ENCODE measurements around the gene PGLYRP3.

Gene PGLYRP3

DNA sequence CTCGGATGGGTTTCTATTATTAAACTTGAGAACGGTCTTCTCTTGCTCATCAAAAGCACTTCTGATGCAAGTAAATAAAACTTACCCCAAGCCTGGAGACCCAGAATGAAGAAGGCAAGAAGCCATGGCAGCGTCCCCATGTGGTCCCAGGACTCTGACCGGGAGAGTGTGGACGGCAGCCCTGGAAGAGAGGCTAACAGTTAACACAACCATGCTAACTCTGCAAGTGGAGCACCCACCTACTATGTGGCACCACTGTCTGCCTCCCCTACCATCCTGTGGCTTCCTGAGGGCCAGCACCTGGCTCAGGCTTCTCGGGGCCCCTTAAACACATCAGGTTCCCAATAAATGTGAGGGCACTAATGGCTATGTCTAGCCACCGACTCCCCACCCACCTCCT, 2.2 kb downstream of the PGLYRP3 start:
- DNase-seq, result no peak

DNA sequence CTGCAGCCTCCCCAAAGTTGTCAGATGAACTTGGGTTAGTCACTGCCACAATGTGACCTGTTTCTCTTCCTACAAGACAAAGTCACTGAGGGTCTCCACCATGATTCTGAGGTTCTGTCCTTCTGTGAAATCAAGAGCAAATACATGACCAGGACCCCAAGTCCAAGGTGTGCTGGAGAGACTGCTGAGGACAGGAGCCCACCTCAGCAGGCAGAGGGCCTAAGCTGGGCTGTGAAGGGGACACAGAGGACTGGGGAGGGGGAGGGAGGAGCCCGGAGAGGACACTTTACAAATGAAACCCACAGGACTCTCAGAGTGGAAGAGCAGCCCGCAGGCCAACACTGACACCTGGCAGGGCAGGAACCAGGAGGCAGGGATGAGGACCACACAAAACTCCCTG, 3.3 kb downstream of the PGLYRP3 start:
- DNase-seq, result no peak

GRCh38 chr1:153308540-153308939, 4.2 kb downstream of the PGLYRP3 start:
- no peak for DNase-seq

DNA sequence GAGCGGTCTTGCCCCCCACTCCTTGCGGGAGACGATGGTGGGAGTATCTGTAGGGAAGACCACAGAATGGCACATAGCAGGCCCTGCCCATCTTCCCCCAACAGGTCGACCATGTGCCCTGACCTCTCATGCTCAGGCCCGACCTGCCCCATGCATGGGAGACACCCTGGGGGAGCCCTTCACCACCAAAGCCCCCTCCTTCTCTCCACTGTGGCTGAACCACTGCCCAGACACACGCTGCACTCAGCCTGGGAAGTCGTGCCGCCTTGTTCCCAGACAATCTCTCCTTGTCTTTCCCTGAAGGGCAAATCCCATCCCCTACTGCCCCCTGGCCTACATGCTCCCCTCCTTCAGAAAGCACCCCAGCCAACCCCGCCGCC, 5.5 kb downstream of the PGLYRP3 start:
- DNase-seq, result no peak

- DNase-seq, result no peak
Measured at GRCh38 chr1:153306303-153307220, 6.2 kb downstream of the PGLYRP3 start.

DNA sequence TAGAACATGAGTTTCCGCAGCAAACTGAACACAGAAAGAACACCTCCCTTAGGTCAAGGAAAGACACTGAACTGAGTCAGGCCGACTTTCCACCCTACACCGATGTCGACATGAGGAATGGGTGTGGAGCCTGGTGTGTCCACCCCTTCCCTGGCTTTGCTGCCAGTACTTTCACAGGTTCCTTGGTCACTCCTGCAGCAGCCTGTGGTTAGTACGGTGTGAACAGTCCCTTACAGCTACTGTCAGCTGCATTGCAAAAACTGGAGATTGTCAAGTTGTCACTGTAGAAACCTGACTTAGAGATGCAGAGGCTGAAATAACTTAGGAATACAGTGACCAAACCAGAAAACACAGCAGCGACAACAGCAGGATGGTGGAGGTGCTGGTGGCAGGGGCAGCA, 7.1 kb downstream of the PGLYRP3 start:
- DNase-seq, result no peak

- DNase-seq, result no peak
Measured at GRCh38 chr1:153302308-153302707, 10.4 kb downstream of the PGLYRP3 start.

DNA sequence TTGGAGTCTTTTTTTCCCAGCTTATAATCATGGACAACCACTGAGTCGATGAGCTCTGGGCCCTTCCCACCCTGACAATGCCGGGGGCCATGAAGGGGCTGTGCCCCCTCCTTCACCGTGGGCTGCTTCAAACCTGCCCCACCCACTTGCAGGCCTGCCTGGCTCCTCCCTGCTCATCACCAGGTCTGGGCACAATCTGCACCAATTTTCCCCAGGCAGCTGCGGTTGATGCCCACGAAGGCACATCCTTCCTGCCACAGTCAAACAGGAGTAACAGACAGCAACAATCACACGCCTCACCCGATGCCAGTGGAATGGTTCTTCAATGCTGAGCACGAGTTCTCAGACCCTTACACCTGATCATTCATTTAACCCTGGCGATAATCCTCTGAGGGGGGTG, 18.9 kb downstream of the PGLYRP3 start:
- no peak for DNase-seq

- no peak for DNase-seq
Measured at GRCh38 chr1:153293480-153293775, 19.3 kb downstream of the PGLYRP3 start.

- no peak for DNase-seq
Measured at GRCh38 chr1:153292740-153293479, 19.8 kb downstream of the PGLYRP3 start.

GRCh38 chr1:153292185-153292584, 20.6 kb downstream of the PGLYRP3 start:
- no peak for DNase-seq

DNA sequence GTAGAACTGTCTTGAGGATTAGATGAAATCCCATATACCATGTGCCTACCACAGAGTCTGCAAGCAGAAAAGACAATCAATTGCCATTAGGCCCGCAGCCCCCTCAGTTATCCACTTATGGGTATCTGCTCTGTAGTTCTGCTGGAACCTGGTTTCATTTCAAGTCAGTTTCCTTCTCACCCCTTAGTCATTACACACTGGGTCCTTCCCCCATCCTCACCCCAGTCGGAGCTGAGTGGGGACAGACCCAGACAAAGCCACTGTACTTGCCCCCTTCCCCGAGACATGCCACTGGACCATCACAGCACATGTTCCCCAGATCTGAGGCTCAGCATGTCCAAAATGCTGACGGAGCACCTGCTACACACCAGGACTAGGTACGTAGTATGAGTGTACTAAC, 21.2 kb downstream of the PGLYRP3 start:
- DNase-seq, result no peak

GRCh38 chr1:153288634-153289275, 24.0 kb downstream of the PGLYRP3 start:
- no peak for DNase-seq

GRCh38 chr1:153277852-153278251, 34.9 kb downstream of the PGLYRP3 start:
- no peak for DNase-seq

- no peak for DNase-seq
Measured at GRCh38 chr1:153272186-153272585, 40.6 kb downstream of the PGLYRP3 start.

DNA sequence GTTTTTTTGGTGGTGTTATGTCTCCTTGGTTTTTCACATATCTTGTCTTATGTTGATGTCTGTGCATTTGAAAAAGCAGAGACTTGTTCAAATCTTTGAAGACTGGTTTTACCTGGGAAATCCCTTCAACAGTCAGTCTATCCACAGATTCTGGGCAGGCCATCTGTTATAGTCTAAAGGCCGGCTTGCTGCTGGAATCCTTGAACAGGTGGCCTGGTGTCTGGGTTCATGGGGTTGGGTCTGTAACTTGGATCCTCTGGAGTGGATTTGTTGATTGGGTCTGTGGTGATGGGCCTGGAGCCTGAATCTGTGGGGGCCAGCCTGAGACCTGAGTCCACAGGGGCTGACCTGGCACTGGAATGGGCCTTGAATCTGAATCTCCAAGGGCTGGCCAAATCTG, 41.0 kb downstream of the PGLYRP3 start:
- no peak for DNase-seq

DNA sequence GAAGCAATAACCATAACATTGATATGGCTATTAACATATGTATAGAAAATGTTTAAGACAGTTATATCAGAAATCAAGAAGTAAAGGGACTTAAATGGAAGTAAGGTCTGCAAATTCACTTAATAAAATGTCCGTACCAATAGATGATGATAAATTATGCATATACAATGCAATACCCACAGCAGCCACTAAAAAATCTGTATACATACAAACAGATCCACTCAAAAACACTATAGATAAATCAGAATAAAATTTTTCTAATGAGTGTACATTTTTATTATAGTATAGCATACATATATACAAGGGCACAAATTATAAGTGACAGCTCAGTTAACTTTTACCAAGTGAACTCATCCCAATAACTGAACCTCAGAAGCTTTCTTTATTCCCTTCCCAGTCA, 47.3 kb downstream of the PGLYRP3 start:
- DNase-seq, result no peak

GRCh38 chr1:153262462-153263157, 50.1 kb downstream of the PGLYRP3 start:
- no peak for DNase-seq

- peak; percentile 60 for DNase-seq
Measured at GRCh38 chr1:153262070-153262366, 50.7 kb downstream of the PGLYRP3 start.

GRCh38 chr1:153261281-153262069, 51.3 kb downstream of the PGLYRP3 start:
- DNase-seq, result peak; percentile 60

- no peak for DNase-seq
Measured at GRCh38 chr1:153260585-153261280, 52.0 kb downstream of the PGLYRP3 start.

GRCh38 chr1:153259387-153259786, 53.4 kb downstream of the PGLYRP3 start, which contains the start of gene LORICRIN:
Gene LORICRIN, plus strand, starts transcription at chr1:153259687. Its CDS starts 1,263 bp downstream, at chr1:153260950.
- DNase-seq, result no peak
